Mesothelial cell of epicardium (in vitro differentiated cells): ENCODE results near the gene ILF3. TPM values are rescaled to one million over a fixed set of nuclear protein-coding genes. Genes with fewer than 3 reads are reported as not detected.

Experiments
- DNase-seq, 2 experiments: peaks; one replicate each; pipeline ENCODE4 v3.0.0; 2021; ENCODE audit warnings: low spot score in 2 of 2; ENCODE audit not compliant: unreplicated experiment in 2 of 2
- H3K27ac Mint-ChIP-seq: 2 replicates; pipeline ENCODE4 v1.8.0; 2021; ENCODE audit warnings: mixed read lengths
- H3K27me3 Mint-ChIP-seq: 2 replicates; pipeline ENCODE4 v1.8.0; 2021; ENCODE audit warnings: low read depth, mixed read lengths
- H3K36me3 Mint-ChIP-seq: 2 replicates; pipeline ENCODE4 v1.8.0; 2021; ENCODE audit warnings: mixed read lengths
- H3K4me1 Mint-ChIP-seq: 2 replicates; pipeline ENCODE4 v1.8.0; 2021; ENCODE audit warnings: mixed read lengths
- H3K4me3 Mint-ChIP-seq: 2 replicates; pipeline ENCODE4 v1.8.0; 2021; ENCODE audit warnings: mild to moderate bottlenecking, moderate library complexity, mixed read lengths
- H3K9me3 Mint-ChIP-seq: 2 replicates; pipeline ENCODE4 v1.8.0; 2021; ENCODE audit warnings: mixed read lengths
- total RNA-seq: library from RNA; stranded (reverse); gene quantifications from 3 replicates; pipeline ENCODE4 v1.2.1, GENCODE V29; 2021
- TF ChIP-seq, protein P1 (sequence below): fragments of 200-600 bp; sonication (generic); IDR thresholded peaks from one replicate; pipeline ENCODE4 v1.5.0; 2021; ENCODE audit warnings: antibody characterized with exemption; ENCODE audit not compliant: unreplicated experiment

The ILF3 gene
- 606 to 617 TPM (median 613 TPM) in 3 replicates for total RNA-seq

DNA sequence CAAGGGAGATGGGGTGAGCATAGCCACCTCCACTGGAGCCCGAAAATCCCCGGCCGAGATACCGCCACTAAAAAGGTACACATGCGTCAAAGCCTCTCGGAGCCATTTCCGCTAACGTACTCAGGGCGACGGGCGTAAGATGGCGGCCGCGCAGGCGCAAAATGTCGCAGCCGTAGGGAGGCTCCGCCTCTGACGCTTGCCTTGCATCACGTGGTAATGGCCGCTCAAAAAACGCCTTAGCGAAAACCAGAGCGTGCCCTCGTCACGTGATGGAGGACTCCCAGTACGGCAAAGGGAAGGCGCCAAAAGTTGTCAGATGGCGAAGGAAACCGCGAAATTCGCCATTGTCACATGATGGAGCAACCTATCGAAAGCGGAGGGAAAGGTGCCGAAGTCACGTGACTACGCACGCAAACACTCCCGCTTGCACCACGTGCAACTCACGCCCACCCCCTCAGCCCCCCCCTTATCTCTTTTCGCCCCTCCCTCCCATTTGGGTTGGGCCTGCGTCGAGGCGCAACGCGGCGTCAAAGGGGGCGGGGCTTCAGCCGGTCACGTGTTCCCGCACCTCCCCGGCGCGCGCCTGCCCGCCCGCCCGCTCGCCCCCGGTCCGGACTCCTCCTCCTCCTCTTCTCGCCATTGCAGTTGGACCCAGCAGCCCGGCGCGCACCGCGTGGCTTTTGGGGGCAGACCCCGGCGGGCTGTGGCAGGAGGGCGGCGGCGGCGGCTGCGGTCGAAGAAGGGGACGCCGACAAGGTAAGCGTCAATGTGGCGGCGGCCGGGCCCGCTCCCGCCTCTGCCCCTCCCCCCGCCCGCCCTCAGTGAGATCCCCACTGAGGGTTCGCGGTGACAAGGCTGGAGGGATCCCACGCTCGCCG lies at the start of gene ILF3:
TSS of gene ILF3 (plus strand) at position 615 of the 878 bp plus-strand sequence. CDS start 16,260 bp downstream, outside the sequence.
- Mint-ChIP-seq H3K4me3 (peak within 1 kb of the TSS; percentile 94), H3K36me3 (peaks cover 7% of the 10 kb centered on the region), H3K27ac (peak within 1 kb of the TSS; percentile 99), H3K9me3 (no peaks in the 10 kb centered on the region), H3K4me1 (peaks cover 33% of the 10 kb centered on the region), H3K27me3 (no peaks in the 10 kb centered on the region)
- peak; percentile 99 for DNase-seq
- TF ChIP-seq, protein P1, sequence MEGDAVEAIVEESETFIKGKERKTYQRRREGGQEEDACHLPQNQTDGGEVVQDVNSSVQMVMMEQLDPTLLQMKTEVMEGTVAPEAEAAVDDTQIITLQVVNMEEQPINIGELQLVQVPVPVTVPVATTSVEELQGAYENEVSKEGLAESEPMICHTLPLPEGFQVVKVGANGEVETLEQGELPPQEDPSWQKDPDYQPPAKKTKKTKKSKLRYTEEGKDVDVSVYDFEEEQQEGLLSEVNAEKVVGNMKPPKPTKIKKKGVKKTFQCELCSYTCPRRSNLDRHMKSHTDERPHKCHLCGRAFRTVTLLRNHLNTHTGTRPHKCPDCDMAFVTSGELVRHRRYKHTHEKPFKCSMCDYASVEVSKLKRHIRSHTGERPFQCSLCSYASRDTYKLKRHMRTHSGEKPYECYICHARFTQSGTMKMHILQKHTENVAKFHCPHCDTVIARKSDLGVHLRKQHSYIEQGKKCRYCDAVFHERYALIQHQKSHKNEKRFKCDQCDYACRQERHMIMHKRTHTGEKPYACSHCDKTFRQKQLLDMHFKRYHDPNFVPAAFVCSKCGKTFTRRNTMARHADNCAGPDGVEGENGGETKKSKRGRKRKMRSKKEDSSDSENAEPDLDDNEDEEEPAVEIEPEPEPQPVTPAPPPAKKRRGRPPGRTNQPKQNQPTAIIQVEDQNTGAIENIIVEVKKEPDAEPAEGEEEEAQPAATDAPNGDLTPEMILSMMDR = no peak

DNA sequence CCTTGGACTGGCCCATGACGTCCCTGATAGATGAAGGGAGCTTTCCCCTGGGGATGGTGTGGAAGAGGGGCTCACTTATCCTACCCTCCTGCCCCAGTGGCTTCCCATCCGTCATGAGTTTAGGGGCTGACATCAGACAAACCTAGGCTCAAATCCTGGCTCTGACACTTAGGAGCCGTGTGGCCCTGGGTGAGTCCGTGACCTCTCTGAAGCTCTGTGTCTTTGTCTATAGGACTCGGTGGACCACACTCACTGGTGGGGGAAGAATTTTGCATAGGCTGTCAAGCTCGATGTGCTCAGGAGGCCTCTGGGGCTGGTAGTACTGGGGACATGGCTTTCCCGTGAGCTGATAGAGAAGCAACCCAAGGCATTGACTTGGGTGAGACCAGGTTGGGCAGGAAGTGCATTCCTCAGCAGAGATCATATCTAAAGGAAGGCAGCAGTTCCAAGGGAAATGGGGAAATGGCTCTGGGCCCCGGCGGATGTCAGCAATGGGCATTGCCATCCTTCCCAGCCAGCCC lies 49.6 kb upstream of the ILF3 start:
- no peaks in the 10 kb centered on the region for H3K36me3 Mint-ChIP-seq
- H3K27me3 Mint-ChIP-seq = peaks cover 1% of the 10 kb centered on the region
- H3K27ac Mint-ChIP-seq = peak overlapping the region; percentile 76
- H3K9me3 Mint-ChIP-seq = no peaks in the 10 kb centered on the region
- peaks cover 19% of the 10 kb centered on the region for H3K4me1 Mint-ChIP-seq
- DNase-seq = no peak
- H3K4me3 Mint-ChIP-seq = peak overlapping the region; percentile 79
- TF ChIP-seq, protein P1 = no peak

DNA sequence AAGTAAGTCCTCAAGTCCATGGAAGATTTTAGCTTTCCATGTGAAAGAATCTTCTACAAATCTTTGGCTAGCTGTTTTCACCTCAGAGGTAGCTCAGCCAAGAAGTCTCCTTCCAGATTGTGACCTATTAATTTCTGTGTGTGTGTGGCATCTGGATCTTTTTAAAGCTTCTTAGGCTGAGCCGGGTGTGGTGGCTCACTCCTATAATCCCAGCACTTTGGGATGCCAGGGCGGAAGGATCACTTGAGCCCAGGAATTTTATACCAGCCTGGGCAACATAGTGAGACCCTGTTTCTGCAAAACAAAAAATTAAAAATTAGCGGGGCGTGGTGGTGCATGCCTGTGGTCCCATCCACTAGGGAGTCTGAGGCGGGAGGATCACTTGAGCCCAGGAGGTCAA lies 42.2 kb upstream of the ILF3 start:
- no peaks in the 10 kb centered on the region for H3K9me3 Mint-ChIP-seq
- H3K4me1 Mint-ChIP-seq = no peaks in the 10 kb centered on the region
- no peak overlapping the region for H3K27ac Mint-ChIP-seq
- no peak overlapping the region for H3K4me3 Mint-ChIP-seq
- no peaks in the 10 kb centered on the region for H3K27me3 Mint-ChIP-seq
- TF ChIP-seq, protein P1 = no peak
- H3K36me3 Mint-ChIP-seq = peaks cover 7% of the 10 kb centered on the region
- DNase-seq = no peak

DNA sequence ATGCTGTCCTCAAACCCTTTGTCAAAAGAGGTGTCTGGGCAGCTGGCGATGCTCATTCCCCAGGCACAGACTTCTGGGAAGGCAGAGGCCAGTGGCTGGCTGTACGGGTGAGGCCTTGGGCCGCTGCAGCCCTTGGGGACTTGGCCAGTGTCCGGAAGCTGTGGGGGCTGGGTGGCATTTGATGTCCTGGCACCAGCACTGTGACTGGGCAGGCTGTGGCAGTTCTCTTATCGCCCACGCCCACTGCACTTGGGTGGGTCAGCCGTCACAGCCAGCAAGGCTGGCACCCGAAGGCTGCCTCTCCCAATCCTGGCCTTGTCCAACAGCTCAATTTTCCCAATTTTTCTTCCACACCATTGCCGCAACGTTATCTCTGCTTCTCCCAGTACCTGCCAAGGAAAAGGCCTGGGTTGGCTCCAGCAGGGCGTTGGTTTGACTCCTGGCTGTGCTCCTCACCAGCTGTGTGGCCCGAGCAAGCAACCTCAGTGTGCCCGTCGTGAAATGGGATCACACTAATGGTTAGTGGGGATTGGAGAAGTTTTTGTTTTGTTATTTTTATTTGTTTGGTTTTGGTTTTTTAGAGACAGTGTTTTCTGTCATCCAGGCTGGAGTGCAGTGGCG lies 41.5 kb upstream of the ILF3 start:
- H3K27me3 Mint-ChIP-seq = no peaks in the 10 kb centered on the region
- peaks cover 7% of the 10 kb centered on the region for H3K36me3 Mint-ChIP-seq
- DNase-seq = no peak
- no peak overlapping the region for H3K4me3 Mint-ChIP-seq
- no peaks in the 10 kb centered on the region for H3K9me3 Mint-ChIP-seq
- H3K4me1 Mint-ChIP-seq = peaks cover 6% of the 10 kb centered on the region
- H3K27ac Mint-ChIP-seq = peak overlapping the region; percentile 66
- TF ChIP-seq, protein P1 = no peak

DNA sequence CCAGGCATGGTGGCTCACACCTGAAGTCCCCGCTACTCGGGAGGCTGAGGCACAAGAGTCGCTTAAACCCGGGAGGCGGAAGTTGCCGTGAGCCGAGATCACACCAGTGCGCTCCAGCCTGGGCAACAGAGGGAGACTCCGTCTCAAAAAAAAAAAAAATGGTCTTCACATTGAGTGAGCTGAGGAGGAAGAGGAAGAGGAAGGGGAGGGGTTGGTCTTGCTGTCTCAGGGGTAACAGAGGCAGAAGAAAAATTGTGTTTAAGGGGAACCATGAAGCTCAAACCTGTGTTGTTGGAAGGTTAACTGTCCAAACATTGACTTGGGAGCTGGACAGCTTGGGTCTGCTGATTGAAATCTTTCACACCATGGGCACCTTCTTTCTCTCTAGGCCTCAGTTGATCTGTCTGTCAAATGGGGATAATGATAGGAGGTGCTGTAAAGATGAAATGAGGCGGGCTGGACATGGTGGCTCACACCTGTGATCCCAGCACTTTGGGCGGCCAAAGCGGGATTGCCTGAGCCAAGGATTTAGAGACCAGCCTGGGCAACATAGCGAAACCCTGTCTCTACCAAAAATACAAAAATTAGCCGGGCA lies 38.6 kb upstream of the ILF3 start:
- Mint-ChIP-seq H3K27me3 (no peaks in the 10 kb centered on the region), H3K4me1 (peaks cover 10% of the 10 kb centered on the region), H3K9me3 (no peaks in the 10 kb centered on the region), H3K27ac (no peak overlapping the region), H3K4me3 (no peak overlapping the region), H3K36me3 (peaks cover 7% of the 10 kb centered on the region)
- TF ChIP-seq, protein P1 = no peak
- DNase-seq = no peak
